GM23248 (cell line): ENCODE results near the gene RXRB.

Experiments used
- EZH2 ChIP-seq: fragments of 200-600 bp; sonication (generic); IDR thresholded peaks from 2 replicates; pipeline ENCODE4 v1.6.1; 2018; ENCODE audit warnings: antibody characterized with exemption, mild to moderate bottlenecking; ENCODE audit not compliant: insufficient read depth, poor library complexity, severe bottlenecking
- EZH2phosphoT487 ChIP-seq: fragments of 200-600 bp; sonication (generic); IDR thresholded peaks from 2 replicates; pipeline ENCODE4 v1.6.1; 2018; ENCODE audit warnings: antibody characterized with exemption, moderate library complexity, mild to moderate bottlenecking, low read depth; ENCODE audit not compliant: insufficient read depth

DNA sequence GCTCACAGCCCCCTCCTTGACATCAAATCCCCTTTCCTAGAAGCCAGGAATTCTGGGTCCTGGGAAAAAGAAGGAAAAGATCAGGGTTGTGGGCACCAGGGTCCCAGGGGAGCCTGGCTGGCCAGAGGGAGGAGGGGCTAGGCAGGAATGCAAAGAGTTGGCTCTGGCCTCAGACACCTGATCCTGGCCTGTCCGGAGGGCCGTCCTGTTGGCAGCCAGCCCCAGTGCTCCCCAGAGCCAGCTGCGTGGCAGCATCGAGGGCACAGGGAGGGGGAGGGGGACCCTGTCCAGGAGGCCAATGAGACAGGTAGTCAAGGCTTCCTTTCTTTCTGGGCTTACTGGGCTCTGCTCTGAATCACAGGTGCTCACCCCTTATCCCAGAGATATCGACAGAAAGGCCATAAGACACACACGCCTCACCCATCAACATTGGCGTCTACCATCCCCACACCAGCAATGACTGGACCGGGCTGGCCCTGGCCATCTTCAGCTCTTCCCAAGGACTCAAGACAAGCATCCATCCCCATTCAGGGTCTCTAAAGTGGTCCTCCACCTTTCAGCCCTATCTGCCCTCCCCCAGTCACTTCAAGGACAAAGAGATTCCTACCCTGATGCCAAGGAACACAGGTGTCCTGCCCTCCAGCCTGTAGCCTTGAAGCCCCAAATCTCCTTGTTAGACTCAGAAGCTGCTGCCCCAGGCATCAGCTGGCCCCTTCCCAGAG, 8.9 kb downstream of the RXRB start:
- no peak for TF ChIP-seq EZH2
- TF ChIP-seq EZH2phosphoT487: no peak
